ENCODE results near the gene KCNE4.

Gene KCNE4

GRCh38 chr2:223051693-223052289 is at the start of gene KCNE4:
Gene KCNE4, plus strand, starts transcription at chr2:223052190. Its CDS starts 641 bp downstream, at chr2:223052831.
- Histone ChIP-seq H3K36me3 (ENCODE audit: control insufficient read depth in 5 of 5, insufficient read depth in 5 of 5, low read length in 5 of 5) (no peaks in the 10 kb centered on the region), H3K4me3 (ENCODE audit: low read depth in 1 of 5, low read length in 5 of 5) (peak within 1 kb of the TSS; percentile 54 to 68 (median 60)), H3K4me1 (ENCODE audit: control insufficient read depth in 5 of 5, insufficient read depth in 5 of 5, low read length in 5 of 5) (peaks cover 5 to 61% (median 48%) of the 10 kb centered on the region in 5 donors), H3K27ac (ENCODE audit: low read depth, low read length) (peak within 1 kb of the TSS; percentile 54), H3K9me3 (ENCODE audit: control insufficient read depth in 5 of 5, low read length in 5 of 5) (no peaks in the 10 kb centered on the region), H3K9ac (ENCODE audit: low read length in 5 of 5) (peak within 1 kb of the TSS in 2 of 5 donors; percentile 30 to 49), H3K27me3 (ENCODE audit: control insufficient read depth in 5 of 5, insufficient read depth in 4 of 5, low read length in 5 of 5) (peaks cover 0 to 13% (median 7%) of the 10 kb centered on the region in 5 donors)

GRCh38 chr2:223003191-223003590 is 48.8 kb upstream of the KCNE4 start:
- Histone ChIP-seq H3K4me3 (ENCODE audit: low read depth in 1 of 5, low read length in 5 of 5) (no peak overlapping the region), H3K27ac (ENCODE audit: low read depth, low read length) (no peak overlapping the region), H3K36me3 (ENCODE audit: control insufficient read depth in 5 of 5, insufficient read depth in 5 of 5, low read length in 5 of 5) (no peaks in the 10 kb centered on the region), H3K9ac (ENCODE audit: low read length in 5 of 5) (no peak overlapping the region), H3K4me1 (ENCODE audit: control insufficient read depth in 5 of 5, insufficient read depth in 5 of 5, low read length in 5 of 5) (no peaks in the 10 kb centered on the region), H3K9me3 (ENCODE audit: control insufficient read depth in 5 of 5, low read length in 5 of 5) (no peaks in the 10 kb centered on the region), H3K27me3 (ENCODE audit: control insufficient read depth in 5 of 5, insufficient read depth in 4 of 5, low read length in 5 of 5) (no peaks in the 10 kb centered on the region)

GRCh38 chr2:223005496-223005895 is 46.5 kb upstream of the KCNE4 start:
- Histone ChIP-seq H3K27me3 (ENCODE audit: control insufficient read depth in 5 of 5, insufficient read depth in 4 of 5, low read length in 5 of 5) (no peaks in the 10 kb centered on the region), H3K9me3 (ENCODE audit: control insufficient read depth in 5 of 5, low read length in 5 of 5) (no peaks in the 10 kb centered on the region), H3K27ac (ENCODE audit: low read depth, low read length) (no peak overlapping the region), H3K9ac (ENCODE audit: low read length in 5 of 5) (no peak overlapping the region), H3K4me1 (ENCODE audit: control insufficient read depth in 5 of 5, insufficient read depth in 5 of 5, low read length in 5 of 5) (no peaks in the 10 kb centered on the region), H3K36me3 (ENCODE audit: control insufficient read depth in 5 of 5, insufficient read depth in 5 of 5, low read length in 5 of 5) (no peaks in the 10 kb centered on the region), H3K4me3 (ENCODE audit: low read depth in 1 of 5, low read length in 5 of 5) (no peak overlapping the region)

GRCh38 chr2:223007531-223007930 is 44.5 kb upstream of the KCNE4 start:
- Histone ChIP-seq H3K27ac (ENCODE audit: low read depth, low read length) (no peak overlapping the region), H3K4me1 (ENCODE audit: control insufficient read depth in 5 of 5, insufficient read depth in 5 of 5, low read length in 5 of 5) (no peaks in the 10 kb centered on the region), H3K4me3 (ENCODE audit: low read depth in 1 of 5, low read length in 5 of 5) (no peak overlapping the region), H3K9ac (ENCODE audit: low read length in 5 of 5) (no peak overlapping the region), H3K36me3 (ENCODE audit: control insufficient read depth in 5 of 5, insufficient read depth in 5 of 5, low read length in 5 of 5) (no peaks in the 10 kb centered on the region), H3K9me3 (ENCODE audit: control insufficient read depth in 5 of 5, low read length in 5 of 5) (no peaks in the 10 kb centered on the region), H3K27me3 (ENCODE audit: control insufficient read depth in 5 of 5, insufficient read depth in 4 of 5, low read length in 5 of 5) (no peaks in the 10 kb centered on the region)

- Histone ChIP-seq H3K36me3 (ENCODE audit: control insufficient read depth in 5 of 5, insufficient read depth in 5 of 5, low read length in 5 of 5) (no peaks in the 10 kb centered on the region), H3K4me1 (ENCODE audit: control insufficient read depth in 5 of 5, insufficient read depth in 5 of 5, low read length in 5 of 5) (no peaks in the 10 kb centered on the region), H3K9ac (ENCODE audit: low read length in 5 of 5) (no peak overlapping the region), H3K27ac (ENCODE audit: low read depth, low read length) (no peak overlapping the region), H3K27me3 (ENCODE audit: control insufficient read depth in 5 of 5, insufficient read depth in 4 of 5, low read length in 5 of 5) (no peaks in the 10 kb centered on the region), H3K9me3 (ENCODE audit: control insufficient read depth in 5 of 5, low read length in 5 of 5) (no peaks in the 10 kb centered on the region), H3K4me3 (ENCODE audit: low read depth in 1 of 5, low read length in 5 of 5) (no peak overlapping the region)
Observed at GRCh38 chr2:223008162-223008561, 43.8 kb upstream of the KCNE4 start.

- no peak overlapping the region for H3K27ac ChIP-seq (ENCODE audit: low read depth, low read length)
- H3K4me3 ChIP-seq (ENCODE audit: low read depth in 1 of 5, low read length in 5 of 5): no peak overlapping the region
- H3K27me3 ChIP-seq (ENCODE audit: control insufficient read depth in 5 of 5, insufficient read depth in 4 of 5, low read length in 5 of 5): no peaks in the 10 kb centered on the region
- no peaks in the 10 kb centered on the region for H3K9me3 ChIP-seq (ENCODE audit: control insufficient read depth in 5 of 5, low read length in 5 of 5)
- no peaks in the 10 kb centered on the region for H3K36me3 ChIP-seq (ENCODE audit: control insufficient read depth in 5 of 5, insufficient read depth in 5 of 5, low read length in 5 of 5)
- no peak overlapping the region for H3K9ac ChIP-seq (ENCODE audit: low read length in 5 of 5)
- no peaks in the 10 kb centered on the region for H3K4me1 ChIP-seq (ENCODE audit: control insufficient read depth in 5 of 5, insufficient read depth in 5 of 5, low read length in 5 of 5)
Observed at GRCh38 chr2:223008956-223009355, 43.0 kb upstream of the KCNE4 start.

- Histone ChIP-seq H3K9me3 (ENCODE audit: control insufficient read depth in 5 of 5, low read length in 5 of 5) (no peaks in the 10 kb centered on the region), H3K27ac (ENCODE audit: low read depth, low read length) (no peak overlapping the region), H3K4me3 (ENCODE audit: low read depth in 1 of 5, low read length in 5 of 5) (no peak overlapping the region), H3K27me3 (ENCODE audit: control insufficient read depth in 5 of 5, insufficient read depth in 4 of 5, low read length in 5 of 5) (no peaks in the 10 kb centered on the region), H3K9ac (ENCODE audit: low read length in 5 of 5) (no peak overlapping the region), H3K4me1 (ENCODE audit: control insufficient read depth in 5 of 5, insufficient read depth in 5 of 5, low read length in 5 of 5) (no peaks in the 10 kb centered on the region), H3K36me3 (ENCODE audit: control insufficient read depth in 5 of 5, insufficient read depth in 5 of 5, low read length in 5 of 5) (no peaks in the 10 kb centered on the region)
Observed at GRCh38 chr2:223010641-223011040, 41.3 kb upstream of the KCNE4 start.

GRCh38 chr2:223012291-223012690 is 39.7 kb upstream of the KCNE4 start:
- H3K4me3 ChIP-seq (ENCODE audit: low read depth in 1 of 5, low read length in 5 of 5): no peak overlapping the region
- no peak overlapping the region for H3K27ac ChIP-seq (ENCODE audit: low read depth, low read length)
- H3K4me1 ChIP-seq (ENCODE audit: control insufficient read depth in 5 of 5, insufficient read depth in 5 of 5, low read length in 5 of 5): no peaks in the 10 kb centered on the region
- no peaks in the 10 kb centered on the region for H3K9me3 ChIP-seq (ENCODE audit: control insufficient read depth in 5 of 5, low read length in 5 of 5)
- no peaks in the 10 kb centered on the region for H3K27me3 ChIP-seq (ENCODE audit: control insufficient read depth in 5 of 5, insufficient read depth in 4 of 5, low read length in 5 of 5)
- no peak overlapping the region for H3K9ac ChIP-seq (ENCODE audit: low read length in 5 of 5)
- no peaks in the 10 kb centered on the region for H3K36me3 ChIP-seq (ENCODE audit: control insufficient read depth in 5 of 5, insufficient read depth in 5 of 5, low read length in 5 of 5)

GRCh38 chr2:223019390-223019930 is 32.5 kb upstream of the KCNE4 start:
- H3K36me3 ChIP-seq (ENCODE audit: control insufficient read depth in 5 of 5, insufficient read depth in 5 of 5, low read length in 5 of 5): no peaks in the 10 kb centered on the region
- H3K4me3 ChIP-seq (ENCODE audit: low read depth in 1 of 5, low read length in 5 of 5): no peak overlapping the region
- no peaks in the 10 kb centered on the region for H3K4me1 ChIP-seq (ENCODE audit: control insufficient read depth in 5 of 5, insufficient read depth in 5 of 5, low read length in 5 of 5)
- no peak overlapping the region for H3K9ac ChIP-seq (ENCODE audit: low read length in 5 of 5)
- no peaks in the 10 kb centered on the region for H3K9me3 ChIP-seq (ENCODE audit: control insufficient read depth in 5 of 5, low read length in 5 of 5)
- no peak overlapping the region for H3K27ac ChIP-seq (ENCODE audit: low read depth, low read length)
- H3K27me3 ChIP-seq (ENCODE audit: control insufficient read depth in 5 of 5, insufficient read depth in 4 of 5, low read length in 5 of 5): no peaks in the 10 kb centered on the region

- Histone ChIP-seq H3K36me3 (ENCODE audit: control insufficient read depth in 5 of 5, insufficient read depth in 5 of 5, low read length in 5 of 5) (no peaks in the 10 kb centered on the region), H3K4me1 (ENCODE audit: control insufficient read depth in 5 of 5, insufficient read depth in 5 of 5, low read length in 5 of 5) (no peaks in the 10 kb centered on the region)
Observed at GRCh38 chr2:223019987-223020717, 31.8 kb upstream of the KCNE4 start.

More at GRCh38 chr2:223019987-223020717, 31.8 kb upstream of the KCNE4 start:
- H3K4me3 ChIP-seq (ENCODE audit: low read depth in 1 of 5, low read length in 5 of 5): no peak overlapping the region
- no peak overlapping the region for H3K9ac ChIP-seq (ENCODE audit: low read length in 5 of 5)
- H3K27me3 ChIP-seq (ENCODE audit: control insufficient read depth in 5 of 5, insufficient read depth in 4 of 5, low read length in 5 of 5): no peaks in the 10 kb centered on the region
- H3K9me3 ChIP-seq (ENCODE audit: control insufficient read depth in 5 of 5, low read length in 5 of 5): no peaks in the 10 kb centered on the region
- H3K27ac ChIP-seq (ENCODE audit: low read depth, low read length): no peak overlapping the region

Measured in subcutaneous abdominal adipose tissue (tissue), 5 donors.